ENCODE measurements around the gene CCDC187. TPM values are rescaled to one million over a fixed set of nuclear protein-coding genes. Genes with fewer than 3 reads are reported as not detected.

The CCDC187 gene
- total RNA-seq, 4 donors from 2014 or later, result 0.13 to 0.45 TPM; not detected in 2

GRCh38 chr9:136283291-136284235 is 20.3 kb downstream of the CCDC187 start:
- no peak for DNase-seq (ENCODE audit: low spot score in 2 of 2)
- Histone ChIP-seq H3K4me1 (peaks cover 5% of the 10 kb centered on the region), H3K36me3 (no peaks in the 10 kb centered on the region), H3K4me3 (peak overlapping the region; percentile 26), H3K27ac (no peak overlapping the region), H3K27me3 (peaks cover 59% of the 10 kb centered on the region), H3K9me3 (no peaks in the 10 kb centered on the region)
- 20% methylated on average over 16 of the region's 32 CpGs for WGBS
- TF ChIP-seq POLR2AphosphoS5 (IDR thresholded peaks at IDR 0.05), result no peak
- TF ChIP-seq POLR2A (IDR thresholded peaks at IDR 0.05), result no peak
- TF ChIP-seq CTCF (IDR thresholded peaks at IDR 0.05), result peak; percentile 58 to 81
- no peak for TF ChIP-seq EP300 (IDR thresholded peaks at IDR 0.05)

GRCh38 chr9:136282272-136282861 is 21.5 kb downstream of the CCDC187 start:
- WGBS, result no CpG with 5 or more reads among the region's 14 CpGs
- peaks cover 55% of the 10 kb centered on the region for H3K27me3 ChIP-seq
- H3K36me3 ChIP-seq, result no peaks in the 10 kb centered on the region

GRCh38 chr9:136281421-136282271 is 22.2 kb downstream of the CCDC187 start:
- DNase-seq (ENCODE audit: low spot score in 2 of 2), result no peak
- Histone ChIP-seq H3K36me3 (no peaks in the 10 kb centered on the region), H3K4me1 (peaks cover 5% of the 10 kb centered on the region), H3K9me3 (no peaks in the 10 kb centered on the region), H3K27me3 (peaks cover 55% of the 10 kb centered on the region), H3K27ac (no peak overlapping the region), H3K4me3 (no peak overlapping the region)
- TF ChIP-seq POLR2A (IDR thresholded peaks at IDR 0.05) (no peak), CTCF (IDR thresholded peaks at IDR 0.05) (no peak)
- 90% methylated on average over 31 of the region's 39 CpGs for WGBS

More at GRCh38 chr9:136282272-136282861, 21.5 kb downstream of the CCDC187 start:
- Histone ChIP-seq H3K27ac (no peak overlapping the region), H3K9me3 (no peaks in the 10 kb centered on the region), H3K4me3 (no peak overlapping the region), H3K4me1 (peaks cover 5% of the 10 kb centered on the region)
- no peak for DNase-seq (ENCODE audit: low spot score in 2 of 2)
- TF ChIP-seq CTCF (IDR thresholded peaks at IDR 0.05), result no peak
- TF ChIP-seq POLR2AphosphoS5 (IDR thresholded peaks at IDR 0.05), result no peak
- no peak for TF ChIP-seq EP300 (IDR thresholded peaks at IDR 0.05)
- TF ChIP-seq POLR2A (IDR thresholded peaks at IDR 0.05), result no peak

GRCh38 chr9:136280535-136281315 is 23.2 kb downstream of the CCDC187 start:
- H3K27ac ChIP-seq, result no peak overlapping the region
- H3K9me3 ChIP-seq, result no peaks in the 10 kb centered on the region
- 80% methylated on average over 12 of the region's 16 CpGs for WGBS
- H3K36me3 ChIP-seq, result no peaks in the 10 kb centered on the region
- no peak for TF ChIP-seq POLR2AphosphoS5 (IDR thresholded peaks at IDR 0.05)
- TF ChIP-seq CTCF (IDR thresholded peaks at IDR 0.05), result no peak
- no peak for TF ChIP-seq EP300 (IDR thresholded peaks at IDR 0.05)
- TF ChIP-seq POLR2A (IDR thresholded peaks at IDR 0.05), result no peak
- no peak overlapping the region for H3K4me3 ChIP-seq
- peaks cover 5% of the 10 kb centered on the region for H3K4me1 ChIP-seq
- peaks cover 55% of the 10 kb centered on the region for H3K27me3 ChIP-seq
- no peak for DNase-seq (ENCODE audit: low spot score in 2 of 2)
